K562 (cell line): ENCODE measurements around the gene DNAJC12. TPM values are rescaled to one million over a fixed set of nuclear protein-coding genes. Genes with fewer than 3 reads are reported as not detected.

Experiments used
- ARNT ChIP-seq, 2 experiments: fragments of 450-650 bp; IDR thresholded peaks; 2 replicates each; pipeline ENCODE4 v1.6.1; 2016; ENCODE audit warnings: mild to moderate bottlenecking in 1 of 2
- BRCA1 ChIP-seq, 2 experiments: fragments of 450-650 bp in 1 of 2; sonication (generic) in 1 of 2; formaldehyde crosslinking in 1 of 2; IDR thresholded peaks; 2 replicates each; pipeline versions ENCODE4 v1.5.0 to v1.6.1; 2017 to 2020; ENCODE audit warnings: mild to moderate bottlenecking in 1 of 2, missing genetic modification reagents in 1 of 2
- BRF1 ChIP-seq: IDR thresholded peaks from 3 replicates; pipeline ENCODE4 v1.6.1; 2011; ENCODE audit warnings: borderline replicate concordance, mild to moderate bottlenecking; ENCODE audit not compliant: insufficient read length; ENCODE audit errors: extremely low read depth
- CHD2 ChIP-seq: IDR thresholded peaks from 2 replicates; pipeline ENCODE4 v1.6.1; 2011; ENCODE audit warnings: low read depth, low read length
- CXXC5 ChIP-seq: fragments of 250-450 bp; sonication (Bioruptor Pico); IDR thresholded peaks from 2 replicates; pipeline ENCODE4 v1.8.0; 2022; ENCODE audit warnings: inconsistent platforms, mild to moderate bottlenecking, moderate library complexity
- ETS2 ChIP-seq: IDR thresholded peaks from 2 replicates; pipeline ENCODE4 v1.6.1; 2016; ENCODE audit warnings: borderline replicate concordance, missing genetic modification characterization, mild to moderate bottlenecking, moderate library complexity, missing compliant biosample characterization; ENCODE audit not compliant: poor library complexity, severe bottlenecking
- FOXJ3 ChIP-seq: sonication (generic); formaldehyde crosslinking; IDR thresholded peaks from 2 replicates; pipeline ENCODE4 v1.4.0; 2020; ENCODE audit warnings: mild to moderate bottlenecking, missing genetic modification reagents
- HDAC1 ChIP-seq, 2 experiments: fragments of 450-650 bp; IDR thresholded peaks; 2 replicates each; pipeline ENCODE4 v1.6.1; 2016 to 2017; ENCODE audit warnings: inconsistent platforms in 1 of 2, mild to moderate bottlenecking in 1 of 2, moderate library complexity in 1 of 2
- HMGN3 ChIP-seq: IDR thresholded peaks from 2 replicates; pipeline ENCODE4 v1.6.1; 2011; ENCODE audit warnings: borderline replicate concordance, low read depth, mild to moderate bottlenecking, mixed read lengths, low read length; ENCODE audit not compliant: insufficient read length; ENCODE audit errors: extremely low read depth
- HNRNPK ChIP-seq: fragments of 200-400 bp; formaldehyde crosslinking; IDR thresholded peaks from one replicate; pipeline ENCODE4 v1.6.1; 2018; ENCODE audit warnings: mild to moderate bottlenecking, low read depth, low read length; ENCODE audit not compliant: poor library complexity, severe bottlenecking
- KLF10 ChIP-seq: fragments of 250-450 bp; sonication (Bioruptor Pico); IDR thresholded peaks from 2 replicates; pipeline ENCODE4 v1.6.1; 2021; ENCODE audit warnings: matching md5 sums
- MXD1 ChIP-seq: fragments of 250-450 bp; sonication (Bioruptor Pico); IDR thresholded peaks from 2 replicates; pipeline ENCODE4 v1.8.0; 2021; ENCODE audit warnings: borderline replicate concordance, mild to moderate bottlenecking, moderate library complexity; ENCODE audit not compliant: poor library complexity, severe bottlenecking
- NFE2 ChIP-seq: IDR thresholded peaks from 2 replicates; pipeline ENCODE4 v1.6.1; 2014; ENCODE audit warnings: antibody characterized with exemption, low read depth
- NR1H2 ChIP-seq: sonication (generic); formaldehyde crosslinking; IDR thresholded peaks from 2 replicates; pipeline ENCODE4 v1.4.0; 2020; ENCODE audit warnings: mild to moderate bottlenecking, missing genetic modification reagents
- NR2F6 ChIP-seq: fragments of 450-650 bp; formaldehyde crosslinking; IDR thresholded peaks from 2 replicates; pipeline ENCODE4 v1.4.0; 2020; ENCODE audit warnings: mild to moderate bottlenecking
- NRF1 ChIP-seq, 2 experiments: fragments of 450-650 bp; IDR thresholded peaks in 1 of 2; conservative IDR thresholded peaks in 1 of 2; 2 replicates each; pipeline ENCODE4 v1.6.1; 2014; ENCODE audit warnings: mild to moderate bottlenecking in 2 of 2
- PHF21A ChIP-seq: fragments of 450-650 bp; IDR thresholded peaks from 2 replicates; pipeline ENCODE4 v1.6.1; 2017; ENCODE audit warnings: low read depth, borderline replicate concordance
- PHTF2 ChIP-seq: fragments of 250-450 bp; sonication (Bioruptor Pico); IDR thresholded peaks from 2 replicates; pipeline ENCODE4 v1.5.0; 2021; ENCODE audit warnings: mild to moderate bottlenecking
- PTTG1 ChIP-seq: fragments of 450-650 bp; IDR thresholded peaks from 2 replicates; pipeline ENCODE4 v1.6.1; 2016; ENCODE audit warnings: low read depth, mild to moderate bottlenecking, missing genetic modification characterization, missing compliant biosample characterization
- RB1 ChIP-seq: fragments of 450-650 bp; IDR thresholded peaks from 2 replicates; pipeline ENCODE4 v1.6.1; 2017; ENCODE audit warnings: low read depth, mild to moderate bottlenecking
- SIRT6 ChIP-seq: IDR thresholded peaks from one replicate; pipeline ENCODE4 v1.6.1; 2012; ENCODE audit warnings: low read depth, mild to moderate bottlenecking, control low read depth, inconsistent platforms, low read length, moderate library complexity
- USF1 ChIP-seq: sonication (generic); formaldehyde crosslinking; IDR thresholded peaks from 2 replicates; pipeline ENCODE4 v1.9.0; 2022; ENCODE audit warnings: mild to moderate bottlenecking, missing genetic modification reagents
- XRCC4 ChIP-seq: IDR thresholded peaks from one replicate; pipeline ENCODE4 v1.6.1; 2011; ENCODE audit not compliant: insufficient read depth, insufficient read length; ENCODE audit errors: extremely low read depth
- ZBTB17 ChIP-seq: fragments of 450-650 bp; formaldehyde crosslinking; IDR thresholded peaks from 2 replicates; pipeline ENCODE4 v1.4.0; 2020; ENCODE audit warnings: mild to moderate bottlenecking
- ZBTB7A ChIP-seq: IDR thresholded peaks from 2 replicates; pipeline ENCODE4 v1.6.1; 2011; ENCODE audit warnings: low read depth, mild to moderate bottlenecking, low read length, moderate library complexity, borderline replicate concordance; ENCODE audit not compliant: control insufficient read depth
- ZC3H4 ChIP-seq: sonication (generic); formaldehyde crosslinking; IDR thresholded peaks from 2 replicates; pipeline ENCODE4 v1.9.0; 2021; ENCODE audit warnings: missing genetic modification reagents, borderline replicate concordance
- ZEB2 ChIP-seq: fragments of 450-650 bp; IDR thresholded peaks from 2 replicates; pipeline ENCODE4 v1.6.1; 2016
- ZNF140 ChIP-seq: fragments of 250-450 bp; sonication (Bioruptor Pico); IDR thresholded peaks from 2 replicates; pipeline ENCODE4 v1.8.0; 2021; ENCODE audit warnings: moderate library complexity, mild to moderate bottlenecking, inconsistent platforms
- ZNF165 ChIP-seq: fragments of 250-450 bp; sonication (Bioruptor Pico); IDR thresholded peaks from 2 replicates; pipeline ENCODE4 v1.4.0; 2020; ENCODE audit warnings: borderline replicate concordance
- ZNF217 ChIP-seq: sonication (generic); formaldehyde crosslinking; IDR thresholded peaks from 2 replicates; pipeline ENCODE4 v1.8.0; 2022; ENCODE audit warnings: mild to moderate bottlenecking, missing genetic modification reagents
- ZNF274 ChIP-seq: IDR thresholded peaks from 2 replicates; pipeline ENCODE4 v1.6.1; 2011; ENCODE audit warnings: low read depth, mild to moderate bottlenecking, low read length, moderate library complexity, borderline replicate concordance
- polyA plus RNA-seq, 8 experiments: library from polyadenylated mRNA; depleted of rRNA in 4 of 8; stranded (reverse) in 5 of 8; unstranded in 3 of 8; fragments of >200 nt; fragmentation: Nextera tagmentation in 2 of 8; fragmentation: Illumina TruSeq in 1 of 8; extraction: Ambion mirVana in 2 of 8; extraction: Trizol in 1 of 8; gene quantifications; 2 replicates each; pipeline versions ENCODE4 v1.2.1 to v1.2.3, GENCODE V29; 2011 to 2014; ENCODE audit warnings: inconsistent platforms in 1 of 8, missing spikeins in 1 of 8
- total RNA-seq, 7 experiments: library from RNA; depleted of rRNA in 6 of 7; stranded (reverse); fragments of >200 nt in 6 of 7; fragmentation: Illumina TruSeq in 2 of 7; extraction: Trizol in 2 of 7; gene quantifications; 2 replicates each; pipeline versions ENCODE4 v1.2.1 to v1.2.3, GENCODE V29; 2011 to 2021; ENCODE audit warnings: low replicate concordance in 1 of 7

The DNAJC12 gene
- total and polyA plus RNA-seq, 9 of the 15 experiments (the other 6 are each of a cell fraction or from before 2014, with no cell fraction given) = 7.4 to 95.9 (median 68.5) TPM

- TF ChIP-seq ZBTB7A = peak; percentile 81; the same call in 1 of the 2 replicates
- TF ChIP-seq FOXJ3 (CRISPR knock-in tag) = no peak
- no peak for TF ChIP-seq ZNF274
- TF ChIP-seq CHD2 = no peak; the same call in 1 of the 2 replicates
- TF ChIP-seq ZNF140 = no peak
- TF ChIP-seq BRF1 = no peak
- TF ChIP-seq ARNT (IDR thresholded peaks at IDR 0.05) = peak in 1 of 2 experiments; percentile 26; a peak in 1 of 4 replicates
- no peak for TF ChIP-seq NFE2
- no peak for TF ChIP-seq SIRT6
- no peak for TF ChIP-seq XRCC4
- TF ChIP-seq USF1 = peak; percentile 99
- peak; percentile 93 for TF ChIP-seq HMGN3
- peak; percentile 76 for TF ChIP-seq RB1
- no peak for TF ChIP-seq NRF1 (conservative IDR thresholded peaks at IDR 0.05 in 1 of 2, IDR thresholded peaks at IDR 0.05 in 1 of 2)
- TF ChIP-seq KLF10 (CRISPR knock-in tag) = no peak
- no peak for TF ChIP-seq ETS2 (tag)
- TF ChIP-seq HDAC1 (IDR thresholded peaks at IDR 0.05) = peak in 1 of 2 experiments; percentile 94; a peak in 3 of 4 replicates
- TF ChIP-seq NR2F6 (CRISPR knock-in tag) = no peak
- no peak for TF ChIP-seq HNRNPK
- peak; percentile 76; the same call in 1 of the 2 replicates for TF ChIP-seq PHF21A
- TF ChIP-seq PTTG1 (tag) = no peak
- TF ChIP-seq PHTF2 (CRISPR knock-in tag) = no peak
- TF ChIP-seq ZEB2 = peak; percentile 62; the same call in 1 of the 2 replicates
- peak; percentile 97 for TF ChIP-seq CXXC5 (CRISPR knock-in tag)
- TF ChIP-seq BRCA1 (IDR thresholded peaks at IDR 0.05) = no peak
- no peak for TF ChIP-seq BRCA1 (CRISPR knock-in tag; IDR thresholded peaks at IDR 0.05)
- TF ChIP-seq ZNF217 = no peak
- TF ChIP-seq MXD1 (CRISPR knock-in tag) = peak; percentile 42
- no peak for TF ChIP-seq NR1H2 (CRISPR knock-in tag)
- no peak for TF ChIP-seq ZC3H4
- TF ChIP-seq ZNF165 (CRISPR knock-in tag) = no peak
- peak; percentile 42; the same call in 1 of the 2 replicates for TF ChIP-seq ZBTB17 (CRISPR knock-in tag)
Measured at GRCh38 chr10:67884313-67884841, 46.4 kb upstream of the DNAJC12 start, which contains the start of gene SIRT1 (continued).
